ENCODE measurements around the gene ATG9B.
A peak's percentile ranks its signal among the peaks of the same experiment; 100 is the strongest.

ATG9B gene

DNA sequence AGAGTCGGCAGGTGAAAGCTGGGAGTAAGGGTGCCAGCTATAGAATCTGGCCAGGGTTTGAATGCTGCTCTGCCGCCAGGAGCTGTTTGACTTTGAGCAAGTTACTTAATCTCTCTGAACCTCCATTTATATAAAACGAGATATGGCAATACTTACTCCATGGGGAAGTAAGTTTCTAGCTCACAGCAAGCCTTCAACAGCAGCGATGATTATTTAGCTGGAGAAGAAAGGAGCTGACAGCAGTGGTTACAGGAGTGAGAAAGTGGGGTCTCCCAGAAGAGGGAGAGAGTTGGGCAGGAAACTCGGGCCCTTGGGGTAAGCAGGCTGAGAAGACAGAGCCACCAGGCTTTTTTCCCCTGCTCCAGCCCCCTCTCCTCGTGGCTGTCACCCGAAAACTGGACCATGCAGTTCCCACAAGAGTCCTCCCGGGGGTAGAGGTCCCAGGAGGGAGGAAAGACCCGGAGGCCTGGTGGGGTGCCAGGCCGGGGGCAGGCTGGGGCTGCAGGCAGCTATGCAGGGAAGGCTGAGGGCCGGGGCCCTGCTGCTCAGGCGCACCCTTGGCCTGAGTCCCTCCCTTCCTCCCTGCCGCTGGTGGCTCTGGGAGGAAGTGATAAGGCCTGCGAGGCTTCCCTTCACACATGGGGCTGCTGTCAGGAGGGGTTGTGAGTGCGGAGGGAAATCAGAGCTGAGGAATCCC, 30.0 kb downstream of the ATG9B start:
- Histone ChIP-seq H3K4me3 (ENCODE audit: control insufficient read depth in 1 of 7, extremely low read depth in 1 of 7, insufficient read depth in 4 of 7, low read depth in 2 of 7, low read length in 6 of 7) (peak overlapping the region in 3 of 7 experiments; percentile 19 to 33 (median 31)), H3K9me3 (ENCODE audit: control extremely low read depth in 1 of 5, control insufficient read depth in 4 of 5, insufficient read depth in 2 of 5, low read depth in 1 of 5, low read length in 4 of 5) (peaks cover 0 to 17% (median 14%) of the 10 kb centered on the region in 5 experiments), H3K27ac (ENCODE audit: insufficient read depth in 1 of 2, low read depth in 1 of 2, low read length in 2 of 2, poor library complexity in 1 of 2, severe bottlenecking in 2 of 2) (peak overlapping the region in 1 of 2 experiments; percentile 67), H3K4me1 (ENCODE audit: control extremely low read depth in 1 of 4, control insufficient read depth in 4 of 4, insufficient read depth in 4 of 4, low read length in 3 of 4) (peaks cover 4 to 39% (median 33%) of the 10 kb centered on the region in 4 experiments), H3K27me3 (replicated peaks in 2 of 5; ENCODE audit: control insufficient read depth in 4 of 5, insufficient read depth in 5 of 5, low read length in 4 of 5) (peaks cover 0 to 34% (median 4%) of the 10 kb centered on the region in 5 experiments), H3K36me3 (ENCODE audit: control insufficient read depth in 4 of 4, insufficient read depth in 4 of 4, low read length in 3 of 4) (no peaks in the 10 kb centered on the region)
- ChIA-PET POLR2A (interaction anchor here (0.7 to 1.0 kb wide), 2 partner anchors 16 to 116 kb away, joined by 3 to 4 read pairs; no protein-coding TSS in a partner anchor), CTCF (interaction anchor here (0.7 to 7.4 kb wide), 16 partner anchors 8 to 222 kb away, joined by 3 to 101 read pairs (median 4); no protein-coding TSS in a partner anchor)
- DNase-seq = peak; percentile 91 to 96 (median 93)
- 0% methylated on average over 7 of the region's 15 CpGs for WGBS (ENCODE audit: insufficient coverage)

DNA sequence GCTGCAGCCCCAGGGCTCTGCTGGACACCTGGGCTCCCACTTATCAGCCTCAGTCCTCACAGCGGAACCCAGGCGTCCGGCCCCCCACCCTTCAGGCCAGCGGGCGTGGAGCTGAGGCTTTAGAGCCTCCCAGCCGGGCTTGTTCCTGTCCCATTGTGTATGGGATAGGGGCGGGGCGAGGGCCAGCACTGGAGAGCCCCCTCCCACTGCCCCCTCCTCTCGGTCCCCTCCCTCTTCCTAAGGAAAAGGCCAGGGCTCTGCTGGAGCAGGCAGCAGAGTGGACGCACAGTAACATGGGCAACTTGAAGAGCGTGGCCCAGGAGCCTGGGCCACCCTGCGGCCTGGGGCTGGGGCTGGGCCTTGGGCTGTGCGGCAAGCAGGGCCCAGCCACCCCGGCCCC, 30.8 kb downstream of the ATG9B start:
- Histone ChIP-seq H3K27ac (ENCODE audit: insufficient read depth in 1 of 2, low read depth in 1 of 2, low read length in 2 of 2, poor library complexity in 1 of 2, severe bottlenecking in 2 of 2) (no peak overlapping the region), H3K9me3 (ENCODE audit: control extremely low read depth in 1 of 5, control insufficient read depth in 4 of 5, insufficient read depth in 2 of 5, low read depth in 1 of 5, low read length in 4 of 5) (peaks cover 0 to 17% (median 14%) of the 10 kb centered on the region in 5 experiments), H3K36me3 (ENCODE audit: control insufficient read depth in 4 of 4, insufficient read depth in 4 of 4, low read length in 3 of 4) (no peaks in the 10 kb centered on the region), H3K4me3 (ENCODE audit: control insufficient read depth in 1 of 7, extremely low read depth in 1 of 7, insufficient read depth in 4 of 7, low read depth in 2 of 7, low read length in 6 of 7) (no peak overlapping the region), H3K27me3 (replicated peaks in 2 of 5; ENCODE audit: control insufficient read depth in 4 of 5, insufficient read depth in 5 of 5, low read length in 4 of 5) (peaks cover 0 to 27% (median 4%) of the 10 kb centered on the region in 5 experiments), H3K4me1 (ENCODE audit: control extremely low read depth in 1 of 4, control insufficient read depth in 4 of 4, insufficient read depth in 4 of 4, low read length in 3 of 4) (peaks cover 4 to 45% (median 40%) of the 10 kb centered on the region in 4 experiments)
- WGBS (ENCODE audit: insufficient coverage) = 94% methylated on average over 12 of the region's 14 CpGs
- DNase-seq = no peak
- CTCF ChIA-PET = interaction anchor here (0.7 to 7.4 kb wide), 10 partner anchors 8 to 221 kb away, joined by 3 to 101 read pairs (median 5); no protein-coding TSS in a partner anchor
- POLR2A ChIA-PET = no interaction called here

DNA sequence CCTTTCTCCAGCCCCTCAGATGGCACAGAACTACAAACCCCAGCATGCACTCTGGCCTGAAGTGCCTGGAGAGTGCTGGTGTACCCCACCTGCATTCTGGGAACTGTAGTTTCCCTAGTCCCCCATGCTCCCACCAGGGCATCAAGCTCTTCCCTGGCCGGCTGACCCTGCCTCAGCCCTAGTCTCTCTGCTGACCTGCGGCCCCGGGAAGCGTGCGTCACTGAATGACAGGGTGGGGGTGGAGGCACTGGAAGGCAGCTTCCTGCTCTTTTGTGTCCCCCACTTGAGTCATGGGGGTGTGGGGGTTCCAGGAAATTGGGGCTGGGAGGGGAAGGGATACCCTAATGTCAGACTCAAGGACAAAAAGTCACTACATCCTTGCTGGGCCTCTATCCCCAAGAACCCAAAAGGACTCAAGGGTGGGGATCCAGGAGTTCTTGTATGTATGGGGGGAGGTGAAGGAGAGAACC, 31.4 kb downstream of the ATG9B start:
- DNase-seq = peak in 2 of 3 donors; percentile 54 to 61
- H3K4me3 ChIP-seq (ENCODE audit: control insufficient read depth in 1 of 7, extremely low read depth in 1 of 7, insufficient read depth in 4 of 7, low read depth in 2 of 7, low read length in 6 of 7) = no peak overlapping the region
- H3K9me3 ChIP-seq (ENCODE audit: control extremely low read depth in 1 of 5, control insufficient read depth in 4 of 5, insufficient read depth in 2 of 5, low read depth in 1 of 5, low read length in 4 of 5) = peaks cover 0 to 17% (median 14%) of the 10 kb centered on the region in 5 experiments
- no CpG with 5 or more reads among the region's 5 CpGs for WGBS (ENCODE audit: insufficient coverage)
- CTCF ChIA-PET = interaction anchor here (2.4 to 7.4 kb wide), 4 partner anchors 9 to 29 kb away, joined by 17 to 101 read pairs (median 52); no protein-coding TSS in a partner anchor
- H3K27ac ChIP-seq (ENCODE audit: insufficient read depth in 1 of 2, low read depth in 1 of 2, low read length in 2 of 2, poor library complexity in 1 of 2, severe bottlenecking in 2 of 2) = no peak overlapping the region
- no peaks in the 10 kb centered on the region for H3K36me3 ChIP-seq (ENCODE audit: control insufficient read depth in 4 of 4, insufficient read depth in 4 of 4, low read length in 3 of 4)
- H3K4me1 ChIP-seq (ENCODE audit: control extremely low read depth in 1 of 4, control insufficient read depth in 4 of 4, insufficient read depth in 4 of 4, low read length in 3 of 4) = peaks cover 4 to 51% (median 45%) of the 10 kb centered on the region in 4 experiments
- POLR2A ChIA-PET = interaction anchor here (0.9 kb wide), 1 partner anchor 96 kb away, joined by 3 read pairs; no protein-coding TSS in a partner anchor
- peaks cover 0 to 20% (median under 1%) of the 10 kb centered on the region in 5 experiments for H3K27me3 ChIP-seq (replicated peaks in 2 of 5; ENCODE audit: control insufficient read depth in 4 of 5, insufficient read depth in 5 of 5, low read length in 4 of 5)

DNA sequence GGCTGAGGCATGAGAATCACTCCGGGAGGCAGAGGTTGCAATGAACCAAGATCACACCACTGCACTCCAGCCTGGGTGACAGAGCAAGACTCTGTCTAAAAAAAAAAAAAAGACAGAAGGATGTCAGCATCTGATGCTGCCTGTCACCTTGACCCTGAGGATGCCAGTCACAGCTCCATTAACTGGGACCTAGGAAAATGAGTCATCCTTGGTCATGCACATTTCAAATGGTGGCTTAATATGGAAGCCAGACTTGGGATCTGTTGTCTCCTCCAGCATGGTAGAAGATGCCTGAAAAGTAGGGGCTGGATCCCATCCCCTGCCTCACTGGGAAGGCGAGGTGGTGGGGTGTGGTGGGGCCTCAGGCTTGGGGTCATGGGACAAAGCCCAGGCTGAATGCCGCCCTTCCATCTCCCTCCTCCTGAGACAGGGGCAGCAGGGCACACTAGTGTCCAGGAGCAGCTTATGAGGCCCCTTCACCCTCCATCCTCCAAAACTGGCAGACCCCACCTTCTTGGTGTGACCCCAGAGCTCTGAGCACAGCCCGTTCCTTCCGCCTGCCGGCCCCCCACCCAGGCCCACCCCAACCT, 32.1 kb downstream of the ATG9B start:
- WGBS (ENCODE audit: insufficient coverage) = 90% methylated on average over 6 of the region's 6 CpGs
- Histone ChIP-seq H3K4me3 (ENCODE audit: control insufficient read depth in 1 of 7, extremely low read depth in 1 of 7, insufficient read depth in 4 of 7, low read depth in 2 of 7, low read length in 6 of 7) (no peak overlapping the region), H3K9me3 (ENCODE audit: control extremely low read depth in 1 of 5, control insufficient read depth in 4 of 5, insufficient read depth in 2 of 5, low read depth in 1 of 5, low read length in 4 of 5) (peaks cover 0 to 17% (median 14%) of the 10 kb centered on the region in 5 experiments), H3K36me3 (ENCODE audit: control insufficient read depth in 4 of 4, insufficient read depth in 4 of 4, low read length in 3 of 4) (no peaks in the 10 kb centered on the region), H3K4me1 (ENCODE audit: control extremely low read depth in 1 of 4, control insufficient read depth in 4 of 4, insufficient read depth in 4 of 4, low read length in 3 of 4) (peaks cover 4 to 48% (median 40%) of the 10 kb centered on the region in 4 experiments), H3K27me3 (replicated peaks in 2 of 5; ENCODE audit: control insufficient read depth in 4 of 5, insufficient read depth in 5 of 5, low read length in 4 of 5) (peaks cover 0 to 17% (median 4%) of the 10 kb centered on the region in 5 experiments), H3K27ac (ENCODE audit: insufficient read depth in 1 of 2, low read depth in 1 of 2, low read length in 2 of 2, poor library complexity in 1 of 2, severe bottlenecking in 2 of 2) (no peak overlapping the region)
- ChIA-PET POLR2A (interaction anchor here (0.9 kb wide), 1 partner anchor 96 kb away, joined by 3 read pairs; no protein-coding TSS in a partner anchor), CTCF (interaction anchor here (0.7 to 7.4 kb wide), 6 partner anchors 12 to 94 kb away, joined by 3 to 101 read pairs (median 12); no protein-coding TSS in a partner anchor)
- DNase-seq = no peak

DNA sequence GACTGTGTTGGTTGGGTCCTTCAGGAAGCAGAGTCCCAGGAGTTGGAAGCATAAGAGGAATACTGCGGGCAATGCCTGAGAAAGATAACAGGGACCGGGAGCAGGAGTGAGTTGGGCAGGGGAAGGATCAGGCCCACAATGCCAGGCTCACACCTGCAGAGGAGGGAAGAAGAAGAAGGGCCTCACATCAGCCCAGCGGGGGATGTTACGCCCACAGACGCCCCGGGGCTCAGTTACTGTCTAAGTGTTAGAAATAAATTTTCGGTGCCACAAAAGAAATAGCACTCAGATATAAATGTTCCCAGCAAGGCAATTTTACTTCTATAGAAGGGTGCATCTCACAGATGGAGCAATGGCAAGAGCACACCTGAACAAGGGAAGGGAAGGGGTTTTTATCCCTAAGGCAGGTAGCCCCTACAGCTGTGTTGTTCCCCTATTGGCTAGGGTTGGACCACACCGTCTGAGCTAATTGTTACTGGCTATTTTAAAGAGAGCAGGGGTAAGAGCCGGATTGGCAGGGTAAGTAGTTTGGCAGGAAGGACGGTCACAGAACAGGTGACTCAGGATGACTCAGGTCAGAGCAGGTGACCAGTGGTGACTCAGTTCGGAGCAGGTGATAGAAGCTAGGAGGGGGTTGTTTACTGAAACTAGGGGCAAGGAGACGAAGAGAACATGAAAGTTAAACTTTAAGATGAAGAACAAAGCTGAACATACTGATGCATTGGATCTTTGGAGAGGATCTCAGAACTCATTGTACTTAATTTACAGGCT, 33.7 kb downstream of the ATG9B start, which contains the start of gene NOS3:
NOS3 (plus strand) TSS at position 602 of the 771 bp plus-strand sequence. CDS start 2,787 bp downstream, outside the sequence.
- peaks cover 0 to 15% (median 9%) of the 10 kb centered on the region in 5 experiments for H3K27me3 ChIP-seq (replicated peaks in 2 of 5; ENCODE audit: control insufficient read depth in 4 of 5, insufficient read depth in 5 of 5, low read length in 4 of 5)
- H3K9me3 ChIP-seq (ENCODE audit: control extremely low read depth in 1 of 5, control insufficient read depth in 4 of 5, insufficient read depth in 2 of 5, low read depth in 1 of 5, low read length in 4 of 5) = peaks cover 0 to 17% (median 14%) of the 10 kb centered on the region in 5 experiments
- CTCF ChIA-PET = interaction anchor here (1.2 to 7.4 kb wide), 7 partner anchors 10 to 92 kb away, joined by 3 to 101 read pairs (median 7); no protein-coding TSS in a partner anchor
- no peak within 1 kb of the TSS for H3K27ac ChIP-seq (ENCODE audit: insufficient read depth in 1 of 2, low read depth in 1 of 2, low read length in 2 of 2, poor library complexity in 1 of 2, severe bottlenecking in 2 of 2)
- DNase-seq = no peak
- H3K4me3 ChIP-seq (ENCODE audit: control insufficient read depth in 1 of 7, extremely low read depth in 1 of 7, insufficient read depth in 4 of 7, low read depth in 2 of 7, low read length in 6 of 7) = no peak within 1 kb of the TSS
- H3K4me1 ChIP-seq (ENCODE audit: control extremely low read depth in 1 of 4, control insufficient read depth in 4 of 4, insufficient read depth in 4 of 4, low read length in 3 of 4) = peaks cover 4 to 40% (median 32%) of the 10 kb centered on the region in 4 experiments
- 97% methylated on average over 10 of the region's 12 CpGs for WGBS (ENCODE audit: insufficient coverage)
- no peaks in the 10 kb centered on the region for H3K36me3 ChIP-seq (ENCODE audit: control insufficient read depth in 4 of 4, insufficient read depth in 4 of 4, low read length in 3 of 4)
- POLR2A ChIA-PET = no interaction called here

DNA sequence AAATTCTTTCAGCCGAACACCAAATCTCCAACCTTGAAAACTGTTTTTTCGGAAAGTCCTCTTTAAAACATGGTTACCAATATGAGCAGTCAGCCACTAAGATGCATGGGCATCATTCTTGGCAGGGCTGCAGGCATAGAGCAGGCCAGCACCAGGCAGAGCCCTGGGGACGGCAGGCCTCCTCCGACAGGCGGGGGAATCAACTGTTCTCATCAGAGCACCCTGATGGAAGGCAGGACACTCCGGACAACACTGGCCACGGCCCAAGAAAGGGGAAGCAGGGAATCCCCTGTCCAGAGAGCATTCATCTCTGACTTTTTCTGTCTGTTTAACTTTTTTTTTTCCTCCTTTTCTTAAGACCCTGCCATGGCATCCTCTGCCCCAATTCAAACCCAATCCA, 34.8 kb downstream of the ATG9B start:
- CTCF ChIA-PET = interaction anchor here (0.8 to 7.4 kb wide), 16 partner anchors 9 to 210 kb away, joined by 3 to 101 read pairs (median 4); partner anchors contain the start of gene ATG9B
- DNase-seq = no peak
- POLR2A ChIA-PET = no interaction called here
- peaks cover 4 to 33% (median 24%) of the 10 kb centered on the region in 4 experiments for H3K4me1 ChIP-seq (ENCODE audit: control extremely low read depth in 1 of 4, control insufficient read depth in 4 of 4, insufficient read depth in 4 of 4, low read length in 3 of 4)
- no peaks in the 10 kb centered on the region for H3K36me3 ChIP-seq (ENCODE audit: control insufficient read depth in 4 of 4, insufficient read depth in 4 of 4, low read length in 3 of 4)
- no peak overlapping the region for H3K27ac ChIP-seq (ENCODE audit: insufficient read depth in 1 of 2, low read depth in 1 of 2, low read length in 2 of 2, poor library complexity in 1 of 2, severe bottlenecking in 2 of 2)
- H3K9me3 ChIP-seq (ENCODE audit: control extremely low read depth in 1 of 5, control insufficient read depth in 4 of 5, insufficient read depth in 2 of 5, low read depth in 1 of 5, low read length in 4 of 5) = peaks cover 0 to 17% (median 14%) of the 10 kb centered on the region in 5 experiments
- H3K4me3 ChIP-seq (ENCODE audit: control insufficient read depth in 1 of 7, extremely low read depth in 1 of 7, insufficient read depth in 4 of 7, low read depth in 2 of 7, low read length in 6 of 7) = no peak overlapping the region
- peaks cover 0 to 21% (median 9%) of the 10 kb centered on the region in 5 experiments for H3K27me3 ChIP-seq (replicated peaks in 2 of 5; ENCODE audit: control insufficient read depth in 4 of 5, insufficient read depth in 5 of 5, low read length in 4 of 5)
- WGBS (ENCODE audit: insufficient coverage) = 84% methylated on average over 7 of the region's 7 CpGs
